NCI-H2029 treated with DMSO at 0.1 percent for 48 hours (cell line): ENCODE data around the gene BNC2.

Experiments
- DNase-seq: peaks from one replicate; lab custom pipeline; 2025; lab: John Stamatoyannopoulos, UW

BNC2 gene

DNA sequence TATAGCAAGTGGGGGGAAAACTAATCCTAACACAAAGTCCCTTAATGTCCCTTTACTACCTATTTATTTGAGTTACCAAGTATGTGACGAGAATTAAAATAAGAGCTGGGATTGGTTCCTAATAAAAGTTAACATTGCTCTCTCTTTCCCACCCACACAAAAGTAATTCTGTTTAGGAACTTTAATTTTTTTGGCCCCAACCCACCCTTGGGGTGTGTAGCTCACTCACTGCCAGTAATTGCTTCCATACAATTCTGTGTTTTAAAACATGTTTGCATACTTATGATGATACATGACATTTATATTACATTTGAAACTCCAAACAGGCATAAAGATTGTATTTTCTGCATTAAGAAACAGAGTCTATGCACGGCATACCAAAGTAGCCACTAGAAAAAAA, 106.5 kb downstream of the BNC2 start:
- no peak for DNase-seq

DNA sequence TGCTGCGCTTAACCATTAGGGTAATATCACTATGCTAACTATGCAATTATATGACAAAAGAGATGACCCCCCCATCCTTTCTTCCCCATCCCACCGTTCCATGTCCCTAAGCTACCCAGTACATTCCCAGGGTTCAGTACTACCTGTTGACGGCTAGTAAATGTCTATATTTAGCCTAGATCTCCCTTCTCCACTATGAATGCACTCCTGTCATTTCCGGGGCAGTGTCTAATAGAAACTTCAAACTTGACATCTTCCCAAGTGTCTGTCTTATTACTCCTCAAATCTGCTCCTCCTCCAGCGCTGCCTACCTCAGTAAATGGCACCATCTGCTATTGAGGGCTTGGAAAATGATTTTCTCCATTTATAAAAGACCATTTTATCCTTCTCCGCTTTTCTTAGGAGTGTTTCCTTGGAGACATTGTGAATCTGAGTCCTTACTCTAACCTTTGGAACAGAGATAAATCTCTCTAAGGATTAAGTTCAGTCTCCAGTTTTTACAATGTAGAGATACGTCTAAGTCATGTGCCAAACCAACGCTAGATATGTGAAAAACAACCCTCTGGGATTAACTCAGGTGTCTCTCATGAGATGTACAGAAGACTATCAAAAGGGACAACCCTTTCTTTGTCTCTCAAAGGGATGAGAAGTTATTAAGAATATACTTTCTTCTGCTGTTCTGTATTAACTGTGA, 114.9 kb downstream of the BNC2 start:
- no peak for DNase-seq

DNA sequence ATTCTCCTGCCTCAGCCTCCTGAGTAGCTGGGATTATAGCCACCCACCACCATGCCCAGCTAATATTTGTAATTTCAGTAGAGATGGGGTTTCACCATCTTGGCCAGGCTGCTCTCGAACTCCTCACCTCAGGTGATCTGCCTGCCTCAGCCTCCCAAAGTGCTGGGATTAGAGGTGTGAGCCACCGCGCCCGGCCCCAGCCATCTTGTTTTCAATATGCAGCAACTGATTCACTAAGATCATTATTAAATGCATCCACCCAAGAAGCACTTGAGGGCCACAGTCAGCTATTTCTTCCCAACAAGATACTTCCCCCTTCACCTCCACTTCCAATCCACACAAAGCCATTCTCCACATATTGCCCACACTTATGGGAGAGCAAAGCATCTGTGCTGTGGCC, 115.8 kb downstream of the BNC2 start:
- no peak for DNase-seq

DNA sequence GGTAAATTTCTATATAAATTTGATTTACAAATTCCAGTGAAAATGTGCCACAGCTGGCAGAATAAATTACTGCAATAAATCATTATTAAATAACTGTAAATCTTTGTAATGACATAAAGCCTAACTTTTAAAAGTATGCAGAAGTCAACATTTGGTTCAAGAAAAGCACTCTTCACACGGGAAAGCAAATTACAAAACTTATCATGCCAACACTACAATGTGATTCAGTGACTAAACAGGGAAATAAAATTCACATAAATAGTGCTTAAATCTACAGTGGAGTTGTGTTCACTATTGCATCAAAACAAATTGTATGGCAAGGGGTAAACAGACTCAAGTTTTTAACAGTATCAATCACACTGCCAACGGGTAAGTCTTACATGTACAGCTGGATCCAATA, 117.2 kb downstream of the BNC2 start:
- DNase-seq: no peak

DNA sequence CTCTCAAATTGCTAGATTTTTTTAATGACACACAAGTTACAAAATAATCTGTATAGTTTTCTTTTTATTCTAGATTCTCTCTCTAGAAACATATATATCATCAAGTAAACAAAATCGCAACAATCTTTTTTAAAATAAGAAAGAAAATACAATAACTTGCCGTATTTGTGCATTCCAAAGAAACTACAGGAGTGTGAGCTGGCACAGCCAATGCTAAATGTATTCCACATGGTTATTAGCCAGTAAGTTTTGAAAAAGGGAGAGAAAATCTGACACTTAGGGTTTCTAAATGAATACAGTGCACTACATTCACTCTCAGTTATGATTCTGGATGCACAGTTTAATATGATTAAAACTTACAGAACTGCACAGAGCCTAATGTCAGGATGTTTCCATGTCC, 117.9 kb downstream of the BNC2 start:
- DNase-seq: no peak

DNA sequence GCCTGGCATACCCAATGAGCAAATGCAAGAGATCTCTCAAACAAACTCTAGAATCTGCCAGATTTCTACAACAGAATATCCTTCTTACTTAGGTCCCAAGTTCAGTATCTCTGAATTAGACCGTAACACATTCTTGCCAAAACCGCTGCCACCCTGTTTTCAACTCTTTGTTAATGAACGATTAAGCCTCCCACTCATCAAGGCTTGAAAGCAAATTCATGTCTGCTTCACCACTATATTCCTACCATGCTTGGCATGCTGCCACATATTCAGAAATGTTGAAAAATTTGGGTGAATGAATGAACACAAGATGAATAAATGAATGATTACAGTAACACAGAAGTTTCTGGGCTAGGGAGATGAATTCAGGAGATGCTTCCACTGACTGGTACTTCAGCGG, 119.9 kb downstream of the BNC2 start:
- no peak for DNase-seq

DNA sequence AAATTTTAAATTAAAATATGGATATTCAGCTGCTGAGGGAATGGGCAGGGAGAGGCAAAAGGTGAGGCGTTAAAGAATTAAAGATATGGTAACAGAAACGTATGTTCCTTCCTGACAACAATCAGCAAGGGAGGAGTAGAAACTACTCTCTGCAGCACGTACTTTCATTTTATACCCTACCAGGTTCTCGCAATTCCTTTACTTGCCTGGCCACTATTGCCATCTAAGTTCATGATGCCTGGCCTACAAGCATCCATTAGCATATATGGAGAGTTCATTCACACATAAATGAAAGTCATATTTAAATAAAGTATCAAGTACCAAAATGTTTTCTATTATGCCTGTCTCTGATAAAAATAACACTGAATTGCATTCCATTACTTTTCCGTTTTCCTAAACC, 125.1 kb downstream of the BNC2 start:
- DNase-seq: no peak

DNA sequence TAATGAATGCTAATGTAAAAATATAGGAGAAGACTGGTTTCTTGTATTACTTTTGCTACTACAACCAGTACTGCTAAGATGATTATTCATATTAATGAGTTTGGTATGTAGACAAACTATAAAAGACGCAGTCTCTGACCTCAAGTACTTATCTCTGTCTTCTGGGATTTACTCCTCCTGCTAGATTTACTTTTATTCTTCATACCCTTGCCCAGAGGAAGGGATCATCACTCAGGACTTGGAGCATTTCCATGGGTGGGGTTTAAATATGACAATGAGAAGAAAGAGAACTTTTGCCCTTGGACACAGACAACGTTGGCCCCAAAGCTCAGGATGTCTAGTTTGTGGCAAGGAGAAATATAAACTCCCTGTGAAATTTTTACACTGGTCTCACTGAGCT, 126.1 kb downstream of the BNC2 start:
- DNase-seq: no peak

DNA sequence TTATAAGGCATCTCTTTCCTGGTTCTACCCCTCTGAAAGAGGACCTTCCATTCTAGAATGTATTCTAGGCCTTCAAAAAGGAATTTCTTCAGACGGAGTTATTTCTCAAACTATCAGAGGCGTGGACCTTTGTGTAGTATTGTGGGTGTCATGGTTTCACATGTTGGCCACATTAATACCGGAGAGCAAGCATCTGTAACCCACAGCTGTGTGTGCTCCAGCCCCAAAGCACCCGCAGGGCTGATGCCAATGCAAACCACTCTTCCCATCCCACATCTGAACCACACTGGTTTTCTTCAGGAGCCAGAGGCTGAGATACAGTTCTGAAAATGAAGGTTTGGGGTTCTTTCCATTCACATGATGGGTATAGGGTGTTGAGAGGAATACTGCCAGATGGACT, 127.1 kb downstream of the BNC2 start:
- DNase-seq: no peak

DNA sequence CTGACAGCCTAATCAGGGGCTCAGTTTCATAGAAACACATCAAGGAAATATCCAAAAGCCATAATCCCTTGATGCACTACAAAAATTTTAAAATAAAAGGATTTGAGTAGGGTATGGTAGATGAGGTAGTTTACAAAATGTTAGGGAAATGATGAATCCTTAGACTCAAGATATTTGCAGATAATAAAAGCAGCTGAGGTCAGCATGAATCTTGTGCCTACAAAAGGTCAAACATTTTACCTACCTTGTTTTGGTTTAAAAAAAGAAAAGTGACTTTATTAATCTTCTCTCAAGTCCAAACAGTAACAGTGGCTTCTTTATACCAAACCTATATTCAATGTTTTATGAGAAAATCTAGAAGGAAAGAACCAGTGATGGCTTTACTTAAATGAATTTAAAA, 135.5 kb downstream of the BNC2 start:
- no peak for DNase-seq

DNA sequence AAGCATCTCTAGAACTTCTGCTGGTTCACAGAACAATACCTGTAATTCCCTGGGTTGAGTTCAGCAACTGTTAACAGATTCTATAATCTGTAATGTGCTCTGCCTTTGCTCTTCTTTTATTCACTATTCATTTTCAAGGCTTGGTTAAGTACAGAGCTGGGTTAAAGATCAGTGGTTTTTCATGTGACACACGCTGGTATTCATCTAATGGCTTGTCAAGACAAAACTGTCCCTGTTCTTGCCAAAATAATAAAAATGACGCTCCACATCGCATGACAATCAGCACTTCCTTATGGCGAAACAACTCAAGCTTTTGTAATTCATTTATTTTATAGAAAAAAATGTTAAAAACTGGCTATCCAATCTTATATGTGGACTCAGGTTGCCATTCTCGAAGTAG, 137.9 kb downstream of the BNC2 start:
- DNase-seq: no peak

DNA sequence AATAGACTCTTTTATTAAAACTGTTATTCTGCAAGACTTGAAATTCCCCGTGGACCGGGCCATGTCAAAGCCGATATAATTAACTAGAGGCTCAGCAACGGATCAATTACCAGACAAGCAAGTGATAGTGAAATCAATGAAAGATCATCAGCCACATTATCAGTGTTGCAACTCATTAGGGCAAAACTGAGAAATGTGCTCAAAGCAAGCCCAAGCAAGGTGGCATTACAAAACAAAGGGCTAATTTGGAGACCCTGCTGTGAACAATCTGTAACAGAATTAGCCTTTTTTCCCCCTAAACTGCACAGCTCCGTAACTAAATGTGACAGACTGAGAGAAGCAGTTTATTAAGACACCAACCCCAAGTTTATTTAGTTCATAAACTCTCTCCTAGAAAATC, 140.3 kb downstream of the BNC2 start:
- no peak for DNase-seq

DNA sequence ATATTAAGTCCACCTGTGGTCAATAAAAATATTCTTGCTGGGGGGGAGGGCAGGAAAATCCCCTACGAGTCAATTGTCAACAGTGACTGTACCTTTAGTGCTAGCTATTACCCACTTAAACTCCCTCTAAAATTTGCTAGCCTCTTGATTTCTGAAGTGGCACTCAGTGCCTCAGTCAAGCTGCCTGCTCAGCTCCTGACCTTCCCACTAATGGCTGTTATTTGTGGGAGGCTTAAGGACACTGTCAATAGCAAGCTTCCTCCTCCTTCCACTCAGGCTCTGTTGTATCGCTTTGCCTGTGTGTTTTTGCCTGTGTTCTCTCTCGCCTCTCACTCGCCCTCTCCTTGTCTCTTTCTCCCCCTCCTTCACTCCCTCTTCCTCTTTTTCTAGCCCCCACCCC, 140.8 kb downstream of the BNC2 start:
- peak; percentile 47 for DNase-seq

DNA sequence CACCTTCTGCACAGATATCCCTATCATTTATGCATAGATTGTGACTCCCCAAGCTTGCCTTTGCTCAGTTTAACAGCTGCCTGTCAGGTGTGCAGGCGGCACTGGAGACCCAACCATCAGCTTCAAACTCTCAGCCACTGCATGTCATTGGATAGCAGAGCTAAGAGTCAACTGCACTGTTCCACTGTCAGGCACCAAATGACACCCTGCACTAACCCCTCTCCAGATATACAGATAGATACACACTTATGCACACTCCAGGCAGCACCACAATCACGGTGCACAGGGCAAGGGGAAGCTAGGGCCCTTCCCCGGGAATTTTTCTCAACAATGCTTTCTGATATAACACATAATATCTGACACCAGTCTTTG, 142.3 kb downstream of the BNC2 start:
- DNase-seq: no peak

DNA sequence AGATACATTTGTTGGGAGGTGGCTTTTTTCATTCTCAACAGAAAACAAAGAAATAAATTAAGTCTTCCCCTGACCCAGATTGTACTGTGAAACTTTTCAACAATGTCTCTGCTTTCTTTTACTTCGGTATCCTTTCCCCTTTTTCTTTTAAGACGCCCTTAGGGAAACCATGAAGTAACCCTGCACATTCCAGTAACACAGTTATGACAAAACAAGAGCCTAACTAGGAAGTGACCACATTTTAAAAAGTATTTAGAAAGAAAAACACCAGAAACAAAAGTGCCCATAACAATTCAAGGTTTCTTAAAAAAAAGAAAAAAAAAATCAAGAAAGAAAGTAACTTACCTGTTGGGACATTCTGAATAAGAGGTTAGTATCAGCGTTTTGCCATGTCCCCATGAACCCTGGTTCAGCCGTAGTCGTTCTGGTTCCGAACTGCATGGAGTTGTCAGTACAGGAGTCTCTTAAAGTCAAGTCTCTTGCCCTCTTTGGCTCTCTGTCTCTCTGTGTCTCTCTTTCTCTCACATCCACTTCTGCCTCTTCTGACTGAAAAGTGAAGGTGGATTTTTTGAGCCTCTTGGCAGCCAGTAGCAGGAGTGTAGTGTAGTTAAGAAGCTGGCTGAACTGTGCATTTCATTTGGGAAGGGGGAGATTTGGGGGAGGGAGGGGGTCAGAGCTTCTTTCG, 142.9 kb downstream of the BNC2 start:
- DNase-seq: no peak

DNA sequence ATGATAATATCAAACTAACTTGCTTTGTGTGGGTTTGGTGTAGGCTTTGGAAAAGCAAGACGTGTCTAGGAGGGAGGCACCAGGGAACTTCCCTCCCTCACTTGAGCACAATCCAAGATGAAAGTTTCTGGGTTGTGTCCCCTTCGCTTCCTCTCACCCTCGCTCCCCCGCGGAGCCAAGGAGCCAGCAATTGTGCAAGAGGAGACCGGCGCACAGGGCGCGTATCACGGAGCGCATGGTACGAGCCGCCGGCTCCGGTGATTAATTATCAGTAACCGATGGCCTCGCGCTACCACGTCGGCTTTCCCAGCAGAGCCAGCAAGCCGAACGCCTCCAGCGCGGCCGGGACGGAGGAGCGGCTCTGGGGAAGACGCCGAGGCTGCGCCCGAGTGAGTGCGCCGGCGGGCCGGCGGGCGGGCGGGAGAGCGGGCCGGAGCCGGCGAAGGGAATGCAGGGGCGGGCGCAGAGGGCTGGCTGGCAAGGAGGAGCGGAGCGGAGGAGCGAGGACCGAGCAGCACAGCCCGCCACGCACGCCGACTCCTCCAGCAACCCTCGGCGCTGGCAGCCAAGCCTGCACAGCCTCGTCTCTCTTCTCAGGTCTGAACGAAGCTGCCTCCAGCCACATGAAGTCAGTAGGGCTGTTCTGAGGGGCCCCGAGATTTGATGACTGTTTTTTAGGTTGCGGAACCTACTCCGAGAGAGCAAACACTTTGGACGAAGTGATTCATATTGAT, 143.6 kb downstream of the BNC2 start:
- DNase-seq: no peak

DNA sequence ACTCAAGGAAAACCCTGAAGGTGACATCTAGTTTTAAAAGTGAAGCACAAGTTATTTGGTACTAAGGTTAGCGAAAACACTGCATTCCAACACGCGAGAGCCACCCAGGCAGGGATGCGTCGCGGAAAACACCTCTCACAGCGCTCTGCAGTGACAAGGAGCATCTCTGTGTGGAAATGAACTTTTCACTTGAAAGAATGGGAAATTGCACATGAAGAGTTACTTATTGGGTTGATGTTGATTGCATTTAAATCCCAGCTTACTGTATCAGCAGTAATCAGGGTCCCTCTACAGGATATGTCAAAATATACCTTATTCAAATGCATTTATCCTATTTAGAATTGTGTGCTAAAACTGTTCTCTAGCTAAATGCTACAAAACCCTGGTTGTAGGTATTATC, 144.4 kb downstream of the BNC2 start:
- DNase-seq: no peak

DNA sequence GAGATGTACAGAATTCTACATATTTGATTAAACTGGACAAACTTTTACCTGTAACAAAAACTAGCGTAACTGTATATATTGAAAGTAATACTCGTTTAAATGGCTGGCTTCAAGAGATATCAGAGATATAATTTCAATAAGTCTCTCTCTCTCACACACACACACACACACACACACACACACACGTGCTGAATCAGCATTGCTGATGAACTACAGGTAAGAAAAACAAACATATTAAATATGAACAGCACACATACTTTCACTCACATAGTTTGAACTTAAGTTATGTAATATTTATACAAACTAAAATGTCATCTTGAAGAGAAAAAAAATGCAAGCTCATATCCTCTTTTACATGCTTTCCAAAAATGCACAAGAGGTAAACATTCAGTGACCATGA, 145.4 kb downstream of the BNC2 start:
- no peak for DNase-seq

DNA sequence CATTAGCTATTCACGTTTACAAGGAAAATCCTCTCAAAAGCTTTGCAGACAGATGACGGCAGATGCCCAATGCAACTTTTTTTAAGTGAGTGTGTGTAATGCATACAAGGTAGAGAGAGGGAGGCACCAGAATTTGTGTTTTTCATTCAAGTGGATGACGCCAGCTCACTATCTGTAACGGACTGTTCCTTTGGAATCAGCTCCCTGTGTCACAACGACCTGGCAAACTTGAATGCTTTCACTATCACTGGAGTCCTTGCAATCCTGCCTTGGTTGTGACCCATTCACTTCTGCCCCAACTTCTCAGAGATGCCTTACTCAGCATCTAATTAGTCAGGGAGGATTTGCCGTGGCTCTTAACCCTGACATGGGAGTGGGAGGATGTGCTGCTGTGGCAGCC, 148.5 kb downstream of the BNC2 start:
- DNase-seq: no peak

DNA sequence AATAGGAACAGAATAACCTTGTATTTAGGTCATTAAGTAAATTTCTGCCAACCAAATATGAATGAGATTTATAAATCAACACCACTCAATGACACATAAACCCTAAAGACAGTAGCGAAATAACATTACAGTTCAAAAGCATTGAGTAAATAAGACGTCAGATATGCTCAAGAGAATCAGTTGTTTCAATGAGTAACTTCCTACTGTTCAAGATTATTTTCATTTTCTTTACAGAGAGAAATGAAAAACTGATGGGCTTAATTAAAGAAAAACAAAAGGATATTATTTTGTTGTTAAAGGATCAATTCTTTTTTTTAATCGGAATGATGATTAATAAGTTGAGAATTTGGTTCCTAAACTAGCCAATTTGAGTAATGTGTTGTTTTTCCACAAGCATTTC, 150.1 kb downstream of the BNC2 start:
- no peak for DNase-seq

DNA sequence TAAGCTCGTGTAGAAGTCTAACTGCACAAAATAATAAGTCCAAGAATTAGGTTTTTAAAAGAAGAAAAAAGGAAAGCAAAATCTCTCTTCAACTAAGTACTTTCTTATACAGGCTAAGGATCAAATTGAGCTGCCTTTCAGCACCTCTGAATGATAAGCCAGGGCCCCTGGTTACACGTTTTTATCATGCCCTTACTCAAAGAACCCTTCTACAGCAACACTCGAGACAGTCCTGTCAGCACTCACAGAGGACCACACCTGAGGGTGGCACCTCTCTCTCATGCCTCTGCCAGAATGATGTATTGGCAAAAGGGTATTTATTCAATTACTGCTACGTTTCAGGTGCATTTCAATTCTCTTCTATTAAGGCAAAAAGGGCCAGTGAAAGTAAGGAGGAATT, 150.5 kb downstream of the BNC2 start:
- DNase-seq: no peak

DNA sequence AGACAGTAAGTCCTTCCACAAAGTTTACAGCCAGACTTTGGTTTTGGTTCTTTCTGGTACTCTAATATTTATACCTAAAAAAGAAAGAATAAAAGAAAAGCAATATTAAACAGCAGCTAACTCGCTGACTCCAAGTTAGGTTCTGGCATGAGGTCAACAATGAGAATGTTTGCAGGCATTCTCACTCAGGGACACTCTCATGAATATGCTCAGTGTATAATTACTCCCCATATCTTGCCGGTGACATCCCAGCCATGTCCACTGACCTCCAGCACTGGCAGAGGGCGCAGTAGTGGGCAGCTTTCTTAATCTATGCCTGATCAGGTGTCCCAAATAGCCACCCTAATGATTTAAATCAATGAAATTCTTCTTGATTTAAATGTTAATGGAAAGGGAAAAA, 151.5 kb downstream of the BNC2 start:
- DNase-seq: no peak

DNA sequence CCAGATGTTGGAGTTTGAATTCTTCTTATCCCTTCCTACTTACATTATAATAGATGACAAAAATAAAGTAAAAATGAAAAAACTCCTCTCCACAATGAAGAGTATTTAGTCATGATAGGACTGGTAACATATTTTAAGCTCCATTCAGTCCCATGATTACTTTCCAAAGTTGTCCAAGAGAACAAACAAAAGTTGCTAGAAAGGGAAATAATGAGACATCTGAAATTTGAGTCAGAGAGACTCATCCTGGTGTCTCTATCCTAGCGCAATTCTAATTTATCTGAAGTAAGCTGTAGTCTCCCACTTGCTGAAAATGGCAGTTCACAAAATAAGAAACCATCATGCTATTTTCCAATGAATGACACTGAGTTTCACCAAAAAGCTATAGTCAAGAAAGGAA, 152.2 kb downstream of the BNC2 start:
- no peak for DNase-seq

DNA sequence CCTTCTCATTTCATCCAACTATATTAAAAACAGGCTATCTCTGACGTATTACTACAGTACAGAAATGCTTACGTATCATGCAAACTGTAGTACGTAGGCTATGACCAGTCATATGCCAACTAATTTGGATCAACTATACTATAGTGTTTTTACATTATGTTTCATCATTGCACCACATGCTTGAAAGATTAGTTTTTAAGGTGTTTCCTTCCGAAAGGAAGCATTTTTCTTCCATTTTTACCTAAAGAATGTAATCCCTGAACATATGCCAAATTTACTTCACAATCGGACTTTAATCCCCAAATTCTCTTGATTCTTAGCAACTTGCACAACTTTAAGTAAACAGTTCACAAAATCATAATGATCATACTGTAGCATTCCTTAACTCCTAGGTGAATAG, 153.9 kb downstream of the BNC2 start:
- no peak for DNase-seq
